Measurements from ENCODE around the gene MTARC2.

MTARC2 gene

DNA sequence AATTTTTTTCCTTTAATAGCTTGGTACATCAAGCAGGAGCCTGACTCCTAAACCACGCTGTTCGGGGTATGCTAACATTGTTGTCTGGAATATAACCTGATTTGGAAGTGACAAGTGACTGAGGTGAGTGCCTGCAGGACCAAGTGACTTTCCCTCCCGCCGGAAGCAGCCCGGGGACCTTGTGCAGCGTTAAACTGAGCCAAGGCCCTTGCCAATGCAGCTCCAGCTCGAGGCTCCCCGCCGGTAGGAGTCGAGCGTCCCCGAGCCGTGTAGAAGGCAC lies 37.9 kb downstream of the MTARC2 start:
- TF ChIP-seq POLR2AphosphoS5 (IDR thresholded peaks at IDR 0.05; ENCODE audit: low read depth, low read length): no peak
- TF ChIP-seq SIN3A (IDR thresholded peaks at IDR 0.05; ENCODE audit: borderline replicate concordance, insufficient read depth, low read length): no peak
- TF ChIP-seq FOXP2 (optimal IDR thresholded peaks at IDR 0.05; ENCODE audit: borderline replicate concordance, extremely low read depth, extremely low read length, insufficient read depth): no peak
- TF ChIP-seq TAF1 (IDR thresholded peaks at IDR 0.05; ENCODE audit: borderline replicate concordance, insufficient read depth, low read length): no peak
- TF ChIP-seq, protein P1, sequence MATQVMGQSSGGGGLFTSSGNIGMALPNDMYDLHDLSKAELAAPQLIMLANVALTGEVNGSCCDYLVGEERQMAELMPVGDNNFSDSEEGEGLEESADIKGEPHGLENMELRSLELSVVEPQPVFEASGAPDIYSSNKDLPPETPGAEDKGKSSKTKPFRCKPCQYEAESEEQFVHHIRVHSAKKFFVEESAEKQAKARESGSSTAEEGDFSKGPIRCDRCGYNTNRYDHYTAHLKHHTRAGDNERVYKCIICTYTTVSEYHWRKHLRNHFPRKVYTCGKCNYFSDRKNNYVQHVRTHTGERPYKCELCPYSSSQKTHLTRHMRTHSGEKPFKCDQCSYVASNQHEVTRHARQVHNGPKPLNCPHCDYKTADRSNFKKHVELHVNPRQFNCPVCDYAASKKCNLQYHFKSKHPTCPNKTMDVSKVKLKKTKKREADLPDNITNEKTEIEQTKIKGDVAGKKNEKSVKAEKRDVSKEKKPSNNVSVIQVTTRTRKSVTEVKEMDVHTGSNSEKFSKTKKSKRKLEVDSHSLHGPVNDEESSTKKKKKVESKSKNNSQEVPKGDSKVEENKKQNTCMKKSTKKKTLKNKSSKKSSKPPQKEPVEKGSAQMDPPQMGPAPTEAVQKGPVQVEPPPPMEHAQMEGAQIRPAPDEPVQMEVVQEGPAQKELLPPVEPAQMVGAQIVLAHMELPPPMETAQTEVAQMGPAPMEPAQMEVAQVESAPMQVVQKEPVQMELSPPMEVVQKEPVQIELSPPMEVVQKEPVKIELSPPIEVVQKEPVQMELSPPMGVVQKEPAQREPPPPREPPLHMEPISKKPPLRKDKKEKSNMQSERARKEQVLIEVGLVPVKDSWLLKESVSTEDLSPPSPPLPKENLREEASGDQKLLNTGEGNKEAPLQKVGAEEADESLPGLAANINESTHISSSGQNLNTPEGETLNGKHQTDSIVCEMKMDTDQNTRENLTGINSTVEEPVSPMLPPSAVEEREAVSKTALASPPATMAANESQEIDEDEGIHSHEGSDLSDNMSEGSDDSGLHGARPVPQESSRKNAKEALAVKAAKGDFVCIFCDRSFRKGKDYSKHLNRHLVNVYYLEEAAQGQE (IDR thresholded peaks at IDR 0.05; ENCODE audit: insufficient read depth in 1 of 2, low read depth in 2 of 2, low read length in 2 of 2): no peak

GRCh38 chr1:220786337-220787068 lies 38.4 kb downstream of the MTARC2 start, which contains the start of gene MTARC1:
TSS of gene MTARC1 (plus strand) at chr1:220786913. CDS start at chr1:220786945, 32 bp downstream.
- TF ChIP-seq SIN3A (IDR thresholded peaks at IDR 0.05; ENCODE audit: borderline replicate concordance, insufficient read depth, low read length) (no peak), POLR2AphosphoS5 (IDR thresholded peaks at IDR 0.05; ENCODE audit: low read depth, low read length) (no peak), TAF1 (IDR thresholded peaks at IDR 0.05; ENCODE audit: borderline replicate concordance, insufficient read depth, low read length) (no peak), FOXP2 (optimal IDR thresholded peaks at IDR 0.05; ENCODE audit: borderline replicate concordance, extremely low read depth, extremely low read length, insufficient read depth) (no peak)
- TF ChIP-seq, protein P1 (IDR thresholded peaks at IDR 0.05; ENCODE audit: insufficient read depth in 1 of 2, low read depth in 2 of 2, low read length in 2 of 2): no peak

- TF ChIP-seq TAF1 (IDR thresholded peaks at IDR 0.05; ENCODE audit: borderline replicate concordance, insufficient read depth, low read length) (no peak), SIN3A (IDR thresholded peaks at IDR 0.05; ENCODE audit: borderline replicate concordance, insufficient read depth, low read length) (no peak), POLR2AphosphoS5 (IDR thresholded peaks at IDR 0.05; ENCODE audit: low read depth, low read length) (no peak), FOXP2 (optimal IDR thresholded peaks at IDR 0.05; ENCODE audit: borderline replicate concordance, extremely low read depth, extremely low read length, insufficient read depth) (no peak)
- TF ChIP-seq, protein P1 (IDR thresholded peaks at IDR 0.05; ENCODE audit: insufficient read depth in 1 of 2, low read depth in 2 of 2, low read length in 2 of 2): no peak
Measured at GRCh38 chr1:220787069-220787619, 39.0 kb downstream of the MTARC2 start.

DNA sequence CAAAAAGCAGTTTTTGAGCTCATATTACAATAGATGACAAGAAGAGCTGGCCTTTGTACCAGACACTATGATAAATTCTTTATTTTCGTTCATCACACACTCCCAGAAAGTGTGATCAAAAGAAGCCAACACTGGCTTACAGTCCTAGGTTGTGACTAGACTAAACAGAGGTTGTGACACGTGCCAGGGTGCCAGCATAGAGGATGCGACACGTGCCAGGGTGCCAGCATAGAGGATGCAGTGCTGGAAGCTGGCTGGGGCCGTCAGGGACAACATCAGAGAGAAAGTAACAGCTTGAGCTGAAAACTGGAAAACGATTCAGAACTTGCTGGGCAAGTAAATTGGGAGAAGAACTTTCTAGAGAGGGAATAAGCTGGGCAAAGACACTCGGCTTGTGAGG lies 40.8 kb downstream of the MTARC2 start:
- TF ChIP-seq, protein P1 (IDR thresholded peaks at IDR 0.05; ENCODE audit: insufficient read depth in 1 of 2, low read depth in 2 of 2, low read length in 2 of 2): no peak
- no peak for TF ChIP-seq TAF1 (IDR thresholded peaks at IDR 0.05; ENCODE audit: borderline replicate concordance, insufficient read depth, low read length)
- no peak for TF ChIP-seq FOXP2 (optimal IDR thresholded peaks at IDR 0.05; ENCODE audit: borderline replicate concordance, extremely low read depth, extremely low read length, insufficient read depth)
- TF ChIP-seq POLR2AphosphoS5 (IDR thresholded peaks at IDR 0.05; ENCODE audit: low read depth, low read length): no peak
- no peak for TF ChIP-seq SIN3A (IDR thresholded peaks at IDR 0.05; ENCODE audit: borderline replicate concordance, insufficient read depth, low read length)

Measured in PFSK-1 (cell line).